ENCODE data around the gene MIEN1.
"Not testable (repeated sequence)": the region's sequence is repeated elsewhere in the genome, so short reads cannot be mapped to it uniquely, and the experiment has no call there.

- not testable (repeated sequence) for TF ChIP-seq THAP11 (CRISPR knock-in tag; IDR thresholded peaks at IDR 0.05); SMARCE1 (IDR thresholded peaks at IDR 0.05; ENCODE audit: borderline replicate concordance); ZBTB26 (CRISPR knock-in tag; IDR thresholded peaks at IDR 0.05; ENCODE audit: borderline replicate concordance); POLR2AphosphoS2 (IDR thresholded peaks at IDR 0.05; ENCODE audit: low read depth, low read length)
These were observed 4.4 kb downstream of the MIEN1 start for GRCh38 chr17:39725923-39726322.

Data from HepG2 (cell line).